ENCODE results near the gene ASIC3. TPM values are rescaled to one million over a fixed set of nuclear protein-coding genes. Genes with fewer than 3 reads are reported as not detected.
A peak's percentile ranks its signal among the peaks of the same experiment; 100 is the strongest.
"Not testable (repeated sequence)": the region's sequence is repeated elsewhere in the genome, so short reads cannot be mapped to it uniquely, and the experiment has no call there.

Gene ASIC3
- total RNA-seq, 2 donors from 2014 or later = 1.1 to 1.2 TPM

DNA sequence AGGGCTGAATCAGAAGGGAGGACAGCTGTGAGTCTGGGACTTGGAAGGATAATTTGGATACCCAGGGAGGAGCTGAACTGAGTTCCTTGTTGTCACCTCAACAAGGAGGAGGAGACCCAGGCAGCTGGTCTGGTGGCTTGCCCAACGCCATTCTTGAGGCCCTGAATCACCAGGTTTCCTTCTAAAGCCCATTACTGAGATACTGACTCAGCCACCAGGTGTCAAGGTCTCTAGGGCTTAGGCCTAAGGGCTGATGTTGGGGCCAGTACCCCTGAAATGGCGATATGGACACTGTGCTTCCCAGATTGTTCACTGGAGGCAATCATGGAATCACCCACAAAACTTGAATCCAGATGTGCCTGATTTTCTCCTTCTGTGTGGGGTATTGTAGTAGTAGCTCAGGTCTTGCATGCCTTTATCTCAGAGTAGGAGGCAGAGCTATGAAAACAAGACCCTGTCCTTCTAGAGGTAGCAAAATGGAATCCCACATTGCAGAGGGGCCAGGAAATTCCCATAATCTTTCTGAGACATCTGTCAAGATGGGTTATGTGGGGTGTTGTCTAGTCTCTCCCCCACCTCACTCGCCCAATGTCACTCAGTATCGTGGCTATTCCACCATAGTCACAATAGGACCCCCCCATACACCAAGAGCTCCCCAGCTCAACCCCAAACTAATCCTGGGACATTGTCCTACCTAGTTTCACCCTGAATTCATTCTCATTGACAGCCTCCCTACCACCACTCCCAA is 22.2 kb upstream of the ASIC3 start:
- H3K4me3 ChIP-seq = no peak overlapping the region
- no peaks in the 10 kb centered on the region for H3K27me3 ChIP-seq
- H3K27ac ChIP-seq = no peak overlapping the region
- TF ChIP-seq, protein P1, sequence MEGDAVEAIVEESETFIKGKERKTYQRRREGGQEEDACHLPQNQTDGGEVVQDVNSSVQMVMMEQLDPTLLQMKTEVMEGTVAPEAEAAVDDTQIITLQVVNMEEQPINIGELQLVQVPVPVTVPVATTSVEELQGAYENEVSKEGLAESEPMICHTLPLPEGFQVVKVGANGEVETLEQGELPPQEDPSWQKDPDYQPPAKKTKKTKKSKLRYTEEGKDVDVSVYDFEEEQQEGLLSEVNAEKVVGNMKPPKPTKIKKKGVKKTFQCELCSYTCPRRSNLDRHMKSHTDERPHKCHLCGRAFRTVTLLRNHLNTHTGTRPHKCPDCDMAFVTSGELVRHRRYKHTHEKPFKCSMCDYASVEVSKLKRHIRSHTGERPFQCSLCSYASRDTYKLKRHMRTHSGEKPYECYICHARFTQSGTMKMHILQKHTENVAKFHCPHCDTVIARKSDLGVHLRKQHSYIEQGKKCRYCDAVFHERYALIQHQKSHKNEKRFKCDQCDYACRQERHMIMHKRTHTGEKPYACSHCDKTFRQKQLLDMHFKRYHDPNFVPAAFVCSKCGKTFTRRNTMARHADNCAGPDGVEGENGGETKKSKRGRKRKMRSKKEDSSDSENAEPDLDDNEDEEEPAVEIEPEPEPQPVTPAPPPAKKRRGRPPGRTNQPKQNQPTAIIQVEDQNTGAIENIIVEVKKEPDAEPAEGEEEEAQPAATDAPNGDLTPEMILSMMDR (IDR thresholded peaks at IDR 0.05) = no peak
- no peaks in the 10 kb centered on the region for H3K36me3 ChIP-seq
- peaks cover 0 to 15% of the 10 kb centered on the region in 2 donors for H3K4me1 ChIP-seq
- no peaks in the 10 kb centered on the region for H3K9me3 ChIP-seq
- no peak for DNase-seq (ENCODE audit: low spot score)

DNA sequence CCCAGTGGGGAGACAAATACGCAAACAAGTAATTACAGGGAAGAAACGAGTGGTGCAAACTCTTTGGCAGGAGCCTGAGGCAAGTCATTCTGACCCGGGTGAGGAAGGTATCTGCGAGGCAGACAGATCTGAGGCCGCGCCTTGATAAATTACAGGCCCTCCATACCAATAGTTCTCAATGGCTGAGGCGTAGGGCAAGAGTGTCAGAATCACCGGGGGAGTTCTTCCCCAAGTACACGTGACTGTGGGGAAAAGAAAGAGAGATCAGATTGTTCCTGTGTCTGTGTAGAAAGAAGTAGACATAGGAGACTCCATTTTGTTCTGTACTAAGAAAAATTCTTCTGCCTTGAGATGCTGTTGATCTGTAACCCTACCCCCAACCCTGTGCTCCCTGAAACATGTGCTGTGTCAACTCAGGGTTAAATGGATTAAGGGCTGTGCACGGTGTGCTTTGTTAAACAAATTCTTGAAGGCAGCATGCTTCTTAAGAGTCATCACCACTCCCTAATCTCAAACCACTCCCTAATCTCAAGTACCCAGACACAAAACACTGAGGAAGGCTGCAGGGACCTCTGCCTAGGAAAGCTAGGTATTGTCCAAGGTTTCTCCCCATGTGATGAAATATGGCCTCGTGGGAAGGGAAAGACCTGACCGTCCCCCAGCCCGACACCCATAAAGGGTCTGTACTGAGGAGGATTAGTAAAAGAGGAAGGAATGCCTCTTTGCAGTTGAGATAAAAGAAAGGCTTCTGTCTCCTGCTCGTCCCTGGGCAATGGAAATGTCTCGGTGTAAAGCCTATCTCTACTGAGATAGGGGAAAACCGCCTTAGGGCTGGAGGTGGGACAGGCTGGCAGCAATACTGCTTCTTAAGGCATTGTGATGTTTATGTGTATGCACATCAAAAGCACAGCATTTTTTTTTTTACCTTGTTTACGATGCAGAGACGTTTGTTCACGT is 21.3 kb upstream of the ASIC3 start:
- H3K9me3 ChIP-seq; H3K27me3 ChIP-seq; DNase-seq (ENCODE audit: low spot score); H3K36me3 ChIP-seq: not testable (repeated sequence)
- H3K27ac ChIP-seq = peak overlapping the region; percentile 77 to 87
- peaks cover 0 to 15% of the 10 kb centered on the region in 2 donors for H3K4me1 ChIP-seq
- H3K4me3 ChIP-seq = peak overlapping the region in 1 of 2 donors; percentile 57

DNA sequence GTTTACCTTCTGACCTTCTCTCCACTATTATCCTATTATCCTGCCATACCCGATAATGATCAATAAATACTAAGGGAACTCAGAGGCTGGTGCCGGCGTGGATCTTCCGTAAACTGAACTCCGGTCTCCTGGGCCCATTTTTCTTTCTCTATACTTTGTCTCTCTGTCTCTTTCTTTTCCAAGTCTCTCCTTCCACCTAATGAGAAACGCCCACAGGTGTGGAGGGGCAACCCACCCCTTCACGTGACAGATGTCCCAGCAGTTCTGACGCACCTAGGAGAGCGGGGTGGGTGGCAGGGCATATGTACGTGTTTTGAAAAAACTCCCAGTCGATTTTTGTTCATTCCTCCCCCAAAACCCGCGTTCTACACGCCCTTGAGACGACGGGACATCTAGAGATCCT is 20.6 kb upstream of the ASIC3 start:
- not testable (repeated sequence) for H3K27me3 ChIP-seq; H3K9me3 ChIP-seq; DNase-seq (ENCODE audit: low spot score); H3K36me3 ChIP-seq
- Histone ChIP-seq H3K4me1 (peaks cover 0 to 15% of the 10 kb centered on the region in 2 donors), H3K4me3 (peak overlapping the region; percentile 57 to 72), H3K27ac (peak overlapping the region; percentile 77 to 87)

DNA sequence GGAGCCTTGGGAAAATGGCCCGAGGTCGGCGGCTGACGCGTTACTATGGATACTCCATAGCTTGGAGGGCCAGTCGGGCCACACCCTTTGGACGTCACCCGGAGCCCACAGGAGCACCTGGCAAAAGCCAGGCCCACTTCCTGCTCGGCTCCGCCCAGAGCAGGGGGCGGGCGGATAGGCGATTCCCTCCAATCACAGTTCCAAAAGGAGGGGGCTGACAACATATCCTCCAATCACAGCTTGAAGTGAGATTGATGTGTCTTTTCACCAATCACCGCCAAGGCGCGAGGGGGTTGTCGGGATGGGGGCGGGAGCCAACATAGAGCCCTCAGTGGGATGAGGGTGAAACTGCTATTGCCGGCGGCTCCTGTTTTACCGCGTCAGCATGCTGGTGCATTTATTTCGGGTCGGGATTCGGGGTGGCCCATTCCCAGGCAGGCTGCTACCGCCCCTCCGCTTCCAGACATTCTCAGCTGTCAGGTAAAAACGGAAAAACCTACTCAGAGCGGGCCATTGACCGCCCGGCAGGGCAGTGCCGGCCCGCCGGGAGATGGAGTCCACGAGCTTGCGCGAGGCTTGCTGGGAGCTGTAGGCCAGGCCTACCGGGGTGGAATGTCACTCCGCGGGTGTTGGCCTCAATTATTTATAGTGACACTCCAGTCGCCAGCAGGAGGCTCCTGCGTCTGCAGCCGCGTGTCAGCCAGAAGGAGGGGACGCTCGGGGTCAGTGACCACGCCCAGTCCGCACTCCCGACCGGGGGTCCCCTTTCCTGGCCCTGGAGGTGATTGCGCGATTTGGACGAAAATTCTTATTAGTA is 20.0 kb upstream of the ASIC3 start, which contains the start of gene ABCB8:
Gene ABCB8 (plus strand): TSS at position 320 of the 817 bp plus-strand sequence. CDS start 66 bp downstream, at position 386.
- peaks cover 0 to 15% of the 10 kb centered on the region in 2 donors for H3K4me1 ChIP-seq
- TF ChIP-seq, protein P1 (IDR thresholded peaks at IDR 0.05) = peak; percentile 23 to 67
- no peaks in the 10 kb centered on the region for H3K9me3 ChIP-seq
- peak; percentile 99 for DNase-seq (ENCODE audit: low spot score)
- H3K4me3 ChIP-seq = peak within 1 kb of the TSS; percentile 57 to 72
- H3K27ac ChIP-seq = peak within 1 kb of the TSS; percentile 77 to 87
- H3K36me3 ChIP-seq = no peaks in the 10 kb centered on the region
- H3K27me3 ChIP-seq = no peaks in the 10 kb centered on the region

DNA sequence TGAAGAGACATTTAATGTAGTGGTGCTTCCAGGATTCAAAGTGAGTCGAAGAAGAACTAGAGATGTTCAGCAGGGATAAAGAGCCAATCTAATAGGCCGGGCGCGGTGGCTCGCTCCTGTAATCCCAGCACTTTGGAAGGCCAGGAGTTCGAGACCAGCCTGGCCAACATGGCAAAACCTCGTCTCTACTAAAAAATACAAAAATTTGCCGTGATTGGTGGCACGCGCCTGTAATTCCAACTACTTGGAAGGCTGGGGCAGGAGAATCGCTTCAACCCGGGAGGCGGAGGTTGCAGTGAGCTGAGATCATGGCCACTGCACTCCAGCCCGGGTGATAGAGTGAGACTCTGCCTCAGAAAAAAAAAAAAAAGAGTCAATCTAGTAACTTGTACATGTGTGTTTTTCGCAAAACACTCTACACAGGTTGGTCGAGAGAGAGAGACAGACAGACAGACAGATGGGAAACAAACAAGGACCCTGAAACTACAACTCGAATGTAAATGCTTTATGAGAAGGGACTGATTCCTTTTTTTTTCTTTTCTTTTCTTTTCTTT is 19.3 kb upstream of the ASIC3 start:
- Histone ChIP-seq H3K36me3 (no peaks in the 10 kb centered on the region), H3K9me3 (no peaks in the 10 kb centered on the region), H3K4me3 (peak overlapping the region; percentile 57 to 72), H3K27me3 (no peaks in the 10 kb centered on the region), H3K4me1 (peaks cover 0 to 15% of the 10 kb centered on the region in 2 donors), H3K27ac (peak overlapping the region; percentile 77 to 87)
- DNase-seq (ENCODE audit: low spot score) = no peak
- TF ChIP-seq, protein P1 (IDR thresholded peaks at IDR 0.05) = no peak

DNA sequence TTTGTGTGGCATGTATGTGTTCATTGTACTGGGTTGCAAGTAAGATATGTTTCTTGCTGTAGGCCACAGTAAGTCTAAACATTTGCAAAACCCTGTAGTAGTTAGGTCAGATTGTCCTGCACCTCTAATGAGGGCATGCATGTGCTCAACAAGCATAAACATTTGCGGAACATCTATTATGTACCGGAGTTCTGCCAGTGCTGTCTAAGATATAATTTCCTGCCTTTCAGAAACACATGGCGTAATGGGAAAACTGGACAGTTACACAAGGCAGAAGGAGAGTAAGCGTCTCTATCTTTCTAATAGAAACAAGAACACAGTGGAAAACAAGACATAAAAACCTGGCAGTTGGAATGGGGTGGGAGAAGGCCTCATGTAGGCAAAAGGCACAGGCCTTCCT is 17.3 kb upstream of the ASIC3 start:
- Histone ChIP-seq H3K27ac (no peak overlapping the region), H3K27me3 (no peaks in the 10 kb centered on the region), H3K4me3 (no peak overlapping the region), H3K36me3 (peaks cover 12% of the 10 kb centered on the region), H3K4me1 (peaks cover 0 to 15% of the 10 kb centered on the region in 2 donors), H3K9me3 (no peaks in the 10 kb centered on the region)
- no peak for DNase-seq (ENCODE audit: low spot score)
- TF ChIP-seq, protein P1 (IDR thresholded peaks at IDR 0.05) = no peak

Data from right atrium auricular region (tissue), 2 donors.